HG03280 (cell line): Measurements from ENCODE around the gene FCHO1.
A peak's percentile ranks its signal among the peaks of the same experiment; 100 is the strongest.

Experiments
- ATAC-seq: cut with Tn5 transposase; IDR thresholded peaks from one replicate; pipeline ENCODE4 v1.9.1; 2021; ENCODE audit warnings: mild to moderate bottlenecking, moderate library complexity; ENCODE audit not compliant: unreplicated experiment

FCHO1 gene

DNA sequence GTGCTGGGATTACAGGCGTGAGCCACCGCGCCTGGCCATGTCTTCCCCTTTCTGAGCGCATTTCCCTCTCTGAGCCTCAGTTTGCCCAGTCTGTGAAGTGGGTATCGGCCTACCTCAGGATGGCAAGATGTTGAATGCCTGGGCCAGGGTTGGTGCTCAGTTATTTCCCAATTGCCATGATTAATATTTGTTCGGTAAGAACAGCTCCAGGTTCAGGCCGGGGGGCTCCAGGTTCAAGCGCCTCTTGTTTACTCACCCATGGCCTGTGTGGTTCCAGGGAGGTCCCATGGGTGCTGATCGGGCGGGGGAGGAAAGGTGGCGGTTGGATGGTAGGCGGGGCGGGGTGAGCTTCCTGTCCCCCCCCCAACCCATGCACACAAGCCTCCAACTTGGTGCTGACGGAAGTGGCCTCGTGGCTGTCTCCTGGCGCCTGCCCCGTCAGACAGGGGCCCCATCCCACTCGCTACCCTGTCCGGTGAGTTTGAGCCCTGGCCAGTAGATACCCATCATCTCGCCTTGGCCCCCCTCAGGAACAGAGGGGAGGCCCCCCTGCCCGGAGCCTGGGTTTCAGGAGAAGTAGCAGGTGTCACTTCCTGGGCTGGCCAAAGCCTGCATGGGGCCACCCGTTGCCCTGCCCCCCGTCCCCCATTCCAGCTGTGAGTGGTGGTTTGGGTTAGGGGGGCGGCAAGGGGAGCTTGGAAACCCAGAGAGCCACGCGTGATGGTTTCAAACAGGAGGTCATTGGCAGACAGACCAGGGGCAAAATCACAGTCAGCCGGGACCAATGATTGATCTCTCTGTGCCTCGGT is at the start of gene FCHO1:
TSS of gene FCHO1 (plus strand) at position 375 of the 809 bp plus-strand sequence. CDS start 3,688 bp downstream, outside the sequence.
- no peak for ATAC-seq

GRCh38 chr19:17703824-17704463 is 47.3 kb upstream of the FCHO1 start:
- ATAC-seq: no peak

DNA sequence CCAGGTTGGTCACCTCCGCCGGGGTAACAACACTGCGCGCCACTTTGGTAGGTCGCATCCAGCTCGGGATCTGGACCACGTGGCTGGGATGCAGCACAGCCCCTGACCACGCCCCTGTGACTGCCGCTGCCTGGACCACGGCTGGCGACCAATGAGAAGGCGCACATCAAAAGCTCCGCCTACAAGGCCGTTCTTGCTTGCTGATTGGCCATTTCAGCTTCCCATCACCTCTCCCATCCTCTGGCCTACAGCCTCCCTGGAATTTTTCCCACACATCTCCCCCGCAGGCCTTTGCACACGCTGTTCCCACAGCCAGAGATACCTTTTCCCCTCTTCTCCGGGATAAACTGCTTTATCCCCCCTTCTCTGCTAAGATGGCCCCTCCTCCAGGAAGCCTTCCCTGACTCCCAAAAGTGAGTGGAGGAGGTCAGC is 44.5 kb upstream of the FCHO1 start:
- no peak for ATAC-seq

DNA sequence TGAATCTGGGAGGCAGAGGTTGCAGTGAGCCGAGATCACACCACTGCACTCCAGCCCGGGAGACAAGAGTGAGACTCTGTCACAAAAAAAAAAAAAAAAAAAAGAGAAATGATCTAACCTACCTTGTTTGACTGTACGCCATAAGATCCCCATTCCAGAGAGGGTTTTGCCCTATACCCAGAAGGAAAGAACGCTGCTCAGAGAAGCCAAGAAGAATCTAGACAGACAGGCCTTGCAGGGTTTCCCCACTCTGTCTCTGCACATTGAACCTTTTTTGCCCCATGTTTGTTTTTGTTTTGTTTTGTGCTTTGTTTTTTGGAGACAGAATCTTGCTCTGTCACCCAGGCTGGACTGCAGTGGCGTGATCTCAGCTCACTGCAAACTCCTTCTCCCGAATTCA is 39.4 kb upstream of the FCHO1 start:
- ATAC-seq: no peak

DNA sequence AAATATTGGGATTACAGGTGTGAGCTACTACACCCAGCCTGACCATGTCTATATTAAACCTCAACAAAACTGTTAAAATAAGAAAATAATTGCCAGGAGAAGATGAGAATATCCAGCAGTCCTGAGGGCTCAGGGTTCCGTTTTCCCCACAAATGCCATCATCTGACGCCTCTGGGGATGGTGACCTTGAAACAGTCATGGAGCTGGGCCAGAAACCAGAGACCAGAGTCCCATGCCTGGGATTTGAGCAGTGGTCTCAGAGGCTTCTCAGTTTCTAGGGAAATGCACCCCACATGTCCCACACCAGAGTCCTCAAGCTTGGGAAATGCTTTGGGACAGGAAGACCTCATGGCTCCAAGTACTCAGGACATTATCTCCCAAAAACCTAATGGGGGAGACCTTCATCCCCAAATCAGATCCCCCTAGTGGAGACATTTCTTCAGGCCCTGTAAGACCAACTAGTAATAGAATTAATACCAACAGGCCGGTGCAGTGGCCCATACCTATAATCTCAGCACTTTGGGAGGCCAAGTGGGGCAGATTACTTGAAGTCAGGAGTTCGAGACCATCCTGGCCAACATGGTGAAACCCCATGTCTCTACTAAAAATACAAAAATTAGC is 34.9 kb upstream of the FCHO1 start:
- no peak for ATAC-seq

- no peak for ATAC-seq
These were observed 32.7 kb upstream of the FCHO1 start for GRCh38 chr19:17718550-17718946.

GRCh38 chr19:17718947-17719711 is 32.1 kb upstream of the FCHO1 start, which contains the start of gene MAP1S:
TSS of gene MAP1S (plus strand) at chr19:17719480. CDS start at chr19:17719503, 23 bp downstream.
- peak; percentile 73 for ATAC-seq

DNA sequence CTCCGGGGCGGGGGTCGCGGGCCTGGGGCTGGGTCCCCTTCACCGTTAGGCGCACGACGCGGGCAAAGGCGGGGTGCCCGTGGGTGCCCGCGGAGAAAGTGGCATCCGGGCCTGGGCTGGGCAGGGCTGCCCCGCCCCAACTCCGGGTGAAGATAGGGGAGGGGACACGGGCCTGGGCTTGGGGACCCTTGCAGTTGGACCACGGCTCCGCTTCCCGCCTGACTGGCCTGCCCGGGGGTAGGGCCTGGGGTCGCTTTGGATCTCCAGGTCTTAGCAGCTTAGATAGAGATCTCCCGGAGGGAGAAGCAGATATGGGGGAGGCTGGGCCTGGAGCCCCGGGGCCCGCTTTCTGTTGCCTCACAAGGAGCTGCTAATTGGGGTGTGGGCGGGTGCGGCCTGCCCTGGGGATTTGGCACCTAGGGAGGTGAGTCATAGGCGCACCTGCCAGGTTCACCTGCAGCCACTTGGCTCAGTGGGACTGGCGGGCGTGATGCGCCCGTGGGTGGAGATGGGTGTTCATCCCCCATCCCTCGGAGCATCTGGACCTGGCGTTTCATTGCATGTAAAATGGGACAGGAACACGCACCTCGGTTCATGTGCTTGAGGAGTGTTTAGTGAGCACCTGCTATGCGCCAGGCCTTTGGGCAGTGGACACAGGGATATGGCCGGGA is 31.4 kb upstream of the FCHO1 start:
- ATAC-seq: peak; percentile 21

- no peak for ATAC-seq
These were observed 30.8 kb upstream of the FCHO1 start for GRCh38 chr19:17720440-17720839.

- ATAC-seq: no peak
These were observed 30.1 kb upstream of the FCHO1 start for GRCh38 chr19:17721111-17721628.

DNA sequence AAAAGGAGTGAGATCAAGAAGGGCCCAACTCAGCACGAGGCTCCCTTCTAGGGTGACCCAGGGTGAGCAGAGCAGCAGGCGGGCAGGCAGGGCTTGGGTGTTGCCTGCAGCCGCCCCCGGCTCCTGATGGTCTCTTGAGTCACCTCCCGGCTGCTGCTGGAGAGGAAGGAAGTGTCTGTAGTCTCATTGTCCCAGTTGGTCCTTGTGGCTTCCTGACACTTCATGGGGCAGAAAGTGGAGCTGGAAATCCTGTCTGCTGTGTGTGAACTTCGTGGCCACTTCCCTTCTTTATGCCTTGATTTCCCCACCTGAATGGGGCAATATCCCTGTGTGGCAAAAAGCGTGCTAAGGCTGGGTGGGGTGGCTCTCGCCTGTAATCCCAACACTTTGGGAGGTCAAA is 29.5 kb upstream of the FCHO1 start:
- ATAC-seq: no peak

- no peak for ATAC-seq
These were observed 28.5 kb upstream of the FCHO1 start for GRCh38 chr19:17722655-17723240.

- ATAC-seq: no peak
These were observed 26.6 kb upstream of the FCHO1 start for GRCh38 chr19:17724655-17725054.

- no peak for ATAC-seq
These were observed 25.7 kb upstream of the FCHO1 start for GRCh38 chr19:17725422-17726078.

- ATAC-seq: no peak
These were observed 25.0 kb upstream of the FCHO1 start for GRCh38 chr19:17726136-17726741.

DNA sequence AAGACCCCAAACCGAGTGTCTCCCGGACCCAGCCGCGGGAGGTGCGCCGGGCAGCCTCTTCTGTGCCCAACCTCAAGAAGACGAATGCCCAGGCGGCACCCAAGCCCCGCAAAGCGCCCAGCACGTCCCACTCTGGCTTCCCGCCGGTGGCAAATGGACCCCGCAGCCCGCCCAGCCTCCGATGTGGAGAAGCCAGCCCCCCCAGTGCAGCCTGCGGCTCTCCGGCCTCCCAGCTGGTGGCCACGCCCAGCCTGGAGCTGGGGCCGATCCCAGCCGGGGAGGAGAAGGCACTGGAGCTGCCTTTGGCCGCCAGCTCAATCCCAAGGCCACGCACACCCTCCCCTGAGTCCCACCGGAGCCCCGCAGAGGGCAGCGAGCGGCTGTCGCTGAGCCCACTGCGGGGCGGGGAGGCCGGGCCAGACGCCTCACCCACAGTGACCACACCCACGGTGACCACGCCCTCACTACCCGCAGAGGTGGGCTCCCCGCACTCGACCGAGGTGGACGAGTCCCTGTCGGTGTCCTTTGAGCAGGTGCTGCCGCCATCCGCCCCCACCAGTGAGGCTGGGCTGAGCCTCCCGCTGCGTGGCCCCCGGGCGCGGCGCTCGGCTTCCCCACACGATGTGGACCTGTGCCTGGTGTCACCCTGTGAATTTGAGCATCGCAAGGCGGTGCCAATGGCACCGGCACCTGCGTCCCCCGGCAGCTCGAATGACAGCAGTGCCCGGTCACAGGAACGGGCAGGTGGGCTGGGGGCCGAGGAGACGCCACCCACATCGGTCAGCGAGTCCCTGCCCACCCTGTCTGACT is 24.1 kb upstream of the FCHO1 start:
- no peak for ATAC-seq

- no peak for ATAC-seq
These were observed 23.4 kb upstream of the FCHO1 start for GRCh38 chr19:17727843-17728242.

DNA sequence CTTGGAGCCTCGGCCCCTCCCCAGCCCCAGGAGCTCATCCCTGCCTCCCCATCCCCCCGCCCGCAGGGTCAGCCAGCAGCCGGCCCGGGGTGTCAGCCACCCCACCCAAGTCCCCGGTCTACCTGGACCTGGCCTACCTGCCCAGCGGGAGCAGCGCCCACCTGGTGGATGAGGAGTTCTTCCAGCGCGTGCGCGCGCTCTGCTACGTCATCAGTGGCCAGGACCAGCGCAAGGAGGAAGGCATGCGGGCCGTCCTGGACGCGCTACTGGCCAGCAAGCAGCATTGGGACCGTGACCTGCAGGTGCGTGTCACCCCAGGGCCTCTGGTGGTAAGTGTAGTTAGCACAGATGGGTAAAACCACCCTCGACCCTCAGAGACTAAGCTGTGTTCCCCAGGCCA is 18.1 kb upstream of the FCHO1 start:
- no peak for ATAC-seq
